Measurements from ENCODE around the gene C19orf81. TPM values are rescaled to one million over a fixed set of nuclear protein-coding genes. Genes with fewer than 3 reads are reported as not detected.

Gene C19orf81
- total RNA-seq, 1 experiment from 2014 or later: 0.41 TPM

GRCh38 chr19:50670102-50670380, 20.8 kb downstream of the C19orf81 start:
- Histone ChIP-seq H3K36me3 (ENCODE audit: control insufficient read depth, insufficient read depth, low read length) (no peaks in the 10 kb centered on the region), H3K4me1 (no peaks in the 10 kb centered on the region), H3K9me3 (no peaks in the 10 kb centered on the region), H3K4me3 (ENCODE audit: low read depth, low read length) (no peak overlapping the region), H3K27me3 (replicated peaks; ENCODE audit: control insufficient read depth, insufficient read depth, low read length) (no peaks in the 10 kb centered on the region)
- Mint-ChIP-seq H3K36me3 (ENCODE audit: insufficient read depth, unreplicated experiment) (no peaks in the 10 kb centered on the region), H3K4me1 (ENCODE audit: low read depth, unreplicated experiment) (peaks cover 11% of the 10 kb centered on the region), H3K4me3 (ENCODE audit: unreplicated experiment) (no peak overlapping the region), H3K27ac (ENCODE audit: unreplicated experiment) (no peak overlapping the region), H3K9me3 (ENCODE audit: unreplicated experiment) (no peaks in the 10 kb centered on the region), H3K27me3 (ENCODE audit: insufficient read depth, unreplicated experiment) (peaks cover 18% of the 10 kb centered on the region)
- BruUV-seq (replicated peaks): no TSS peak
- intact Hi-C loops (cut with micrococcal nuclease; ENCODE audit: unreplicated experiment): no loop called here
- DNase-seq: no peak
- ChIA-PET POLR2A (no interaction called here), CTCF (interaction anchor here (0.8 to 1.1 kb wide), 3 partner anchors 34 to 133 kb away, joined by 3 to 6 read pairs (median 4); no protein-coding TSS in a partner anchor)
- no peak for TF ChIP-seq CTCF (IDR thresholded peaks at IDR 0.05; ENCODE audit: insufficient read depth in 1 of 2, low read depth in 1 of 2, low read length in 1 of 2, severe bottlenecking in 1 of 2, unreplicated experiment in 1 of 2)

- H3K9me3 ChIP-seq: no peaks in the 10 kb centered on the region
- no peaks in the 10 kb centered on the region for H3K36me3 ChIP-seq (ENCODE audit: control insufficient read depth, insufficient read depth, low read length)
- DNase-seq: no peak
- ChIA-PET CTCF (no interaction called here), POLR2A (no interaction called here)
- no TSS peak for BruUV-seq (replicated peaks)
- H3K36me3 Mint-ChIP-seq (ENCODE audit: insufficient read depth, unreplicated experiment): no peaks in the 10 kb centered on the region
- peaks cover 11% of the 10 kb centered on the region for H3K4me1 Mint-ChIP-seq (ENCODE audit: low read depth, unreplicated experiment)
- intact Hi-C loops (cut with micrococcal nuclease; ENCODE audit: unreplicated experiment): no loop called here
- TF ChIP-seq CTCF (IDR thresholded peaks at IDR 0.05; ENCODE audit: insufficient read depth in 1 of 2, low read depth in 1 of 2, low read length in 1 of 2, severe bottlenecking in 1 of 2, unreplicated experiment in 1 of 2): no peak
- no peak overlapping the region for H3K27ac Mint-ChIP-seq (ENCODE audit: unreplicated experiment)
- no peak overlapping the region for H3K4me3 Mint-ChIP-seq (ENCODE audit: unreplicated experiment)
- H3K27me3 Mint-ChIP-seq (ENCODE audit: insufficient read depth, unreplicated experiment): peaks cover 18% of the 10 kb centered on the region
- H3K4me1 ChIP-seq: no peaks in the 10 kb centered on the region
- no peak overlapping the region for H3K4me3 ChIP-seq (ENCODE audit: low read depth, low read length)
- H3K27me3 ChIP-seq (replicated peaks; ENCODE audit: control insufficient read depth, insufficient read depth, low read length): no peaks in the 10 kb centered on the region
- H3K9me3 Mint-ChIP-seq (ENCODE audit: unreplicated experiment): no peaks in the 10 kb centered on the region
Measured at GRCh38 chr19:50673118-50673517, 23.9 kb downstream of the C19orf81 start.

GRCh38 chr19:50676625-50677197, 27.5 kb downstream of the C19orf81 start:
- H3K9me3 Mint-ChIP-seq (ENCODE audit: unreplicated experiment): peaks cover 10% of the 10 kb centered on the region

More at GRCh38 chr19:50676625-50677197, 27.5 kb downstream of the C19orf81 start:
- Mint-ChIP-seq H3K4me3 (ENCODE audit: unreplicated experiment) (no peak overlapping the region), H3K36me3 (ENCODE audit: insufficient read depth, unreplicated experiment) (peaks cover 6% of the 10 kb centered on the region), H3K27ac (ENCODE audit: unreplicated experiment) (no peak overlapping the region), H3K4me1 (ENCODE audit: low read depth, unreplicated experiment) (no peaks in the 10 kb centered on the region), H3K27me3 (ENCODE audit: insufficient read depth, unreplicated experiment) (peaks cover 20% of the 10 kb centered on the region)
- no peaks in the 10 kb centered on the region for H3K36me3 ChIP-seq (ENCODE audit: control insufficient read depth, insufficient read depth, low read length)
- TF ChIP-seq CTCF (IDR thresholded peaks at IDR 0.05; ENCODE audit: insufficient read depth in 1 of 2, low read depth in 1 of 2, low read length in 1 of 2, severe bottlenecking in 1 of 2, unreplicated experiment in 1 of 2): no peak
- no peak for DNase-seq
- H3K4me3 ChIP-seq (ENCODE audit: low read depth, low read length): no peak overlapping the region
- intact Hi-C loops (cut with micrococcal nuclease; ENCODE audit: unreplicated experiment): no loop called here
- ChIA-PET POLR2A (no interaction called here), CTCF (no interaction called here)
- H3K9me3 ChIP-seq: no peaks in the 10 kb centered on the region
- H3K27me3 ChIP-seq (replicated peaks; ENCODE audit: control insufficient read depth, insufficient read depth, low read length): no peaks in the 10 kb centered on the region; the same call in 1 of the 2 replicates
- H3K4me1 ChIP-seq: no peaks in the 10 kb centered on the region
- BruUV-seq (replicated peaks): no TSS peak

All from Caco-2 (cell line).